Activated T-cell treated with anti-CD3 and anti-CD28 coated beads for 24 hours (primary cell): ENCODE results near the gene ADRB1.

Experiments
- DNase-seq: peaks from one replicate; pipeline ENCODE4 v3.0.0-alpha.2; 2020; ENCODE audit warnings: low read depth

Gene ADRB1

DNA sequence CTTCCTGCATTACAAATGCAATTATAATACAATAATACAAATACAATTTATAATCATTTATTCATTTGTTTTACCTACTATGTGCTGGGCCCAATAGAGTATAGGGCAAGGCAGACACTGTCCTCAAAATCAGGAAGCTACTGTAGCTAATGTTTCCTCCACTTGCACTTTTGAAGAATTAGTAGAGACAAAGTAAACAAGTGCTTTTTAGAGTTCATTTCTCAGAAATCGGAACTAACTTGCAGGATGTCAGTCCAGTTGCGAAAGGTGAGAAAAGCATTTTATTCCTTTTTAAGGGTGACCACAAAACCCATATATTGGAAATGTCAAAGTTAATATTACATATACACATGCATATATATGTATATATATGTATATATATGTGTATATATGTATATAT is 14.2 kb downstream of the ADRB1 start:
- DNase-seq: no peak

DNA sequence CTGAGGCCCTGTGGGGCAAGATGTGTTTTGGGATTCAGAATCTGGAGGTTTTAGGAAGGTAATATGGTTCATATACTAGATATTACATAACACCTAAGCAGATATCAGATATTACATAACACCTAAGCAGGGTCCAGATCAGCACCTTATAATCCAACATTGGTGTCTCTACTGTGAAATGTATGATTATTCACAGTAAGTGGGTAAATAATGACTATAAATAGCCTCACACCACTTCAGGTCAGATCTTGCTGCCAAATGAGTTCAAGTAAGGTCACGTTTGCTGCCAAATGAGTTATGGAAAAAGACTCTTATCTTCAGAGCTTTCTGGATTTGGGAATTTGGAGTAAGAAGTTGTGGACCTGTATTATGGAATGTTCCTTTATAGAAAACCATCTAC is 14.6 kb downstream of the ADRB1 start:
- DNase-seq: no peak

DNA sequence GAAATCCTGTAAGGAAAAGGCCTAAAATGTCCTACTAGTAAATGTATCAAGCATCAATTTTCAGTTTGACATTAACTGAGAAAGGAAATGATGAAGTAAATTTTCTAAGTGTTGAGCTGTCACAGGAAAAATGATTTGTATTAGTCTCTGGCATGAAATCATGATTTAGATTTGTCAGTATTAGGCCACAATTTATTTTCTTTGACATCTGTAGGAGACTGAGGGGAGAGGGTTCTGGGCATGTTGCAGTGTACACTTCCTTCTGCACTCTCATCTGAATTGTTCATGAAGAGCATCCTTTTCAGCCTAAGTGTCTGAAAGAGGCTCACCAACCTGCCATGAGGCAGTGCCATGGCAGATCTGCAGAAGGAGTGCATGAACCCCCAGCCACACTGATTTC is 15.9 kb downstream of the ADRB1 start:
- no peak for DNase-seq

DNA sequence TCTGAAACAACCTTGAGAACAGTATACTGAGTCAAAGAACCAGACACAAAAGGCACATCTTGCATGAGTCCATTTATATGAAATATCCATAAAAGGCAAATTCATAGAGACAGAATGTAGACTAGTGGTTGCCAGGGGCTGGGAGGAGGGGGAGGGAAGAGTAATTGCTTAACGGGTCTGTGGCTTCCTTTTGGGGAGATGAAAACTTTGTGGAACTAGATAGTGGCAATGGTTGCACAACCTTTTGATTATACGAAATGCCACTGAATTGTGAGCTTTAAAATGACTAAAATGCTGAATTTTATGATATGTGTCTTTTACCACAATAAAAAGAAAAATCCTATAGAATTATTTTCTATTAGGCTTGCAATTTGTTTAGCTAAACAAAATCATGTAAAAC is 16.8 kb downstream of the ADRB1 start:
- no peak for DNase-seq

DNA sequence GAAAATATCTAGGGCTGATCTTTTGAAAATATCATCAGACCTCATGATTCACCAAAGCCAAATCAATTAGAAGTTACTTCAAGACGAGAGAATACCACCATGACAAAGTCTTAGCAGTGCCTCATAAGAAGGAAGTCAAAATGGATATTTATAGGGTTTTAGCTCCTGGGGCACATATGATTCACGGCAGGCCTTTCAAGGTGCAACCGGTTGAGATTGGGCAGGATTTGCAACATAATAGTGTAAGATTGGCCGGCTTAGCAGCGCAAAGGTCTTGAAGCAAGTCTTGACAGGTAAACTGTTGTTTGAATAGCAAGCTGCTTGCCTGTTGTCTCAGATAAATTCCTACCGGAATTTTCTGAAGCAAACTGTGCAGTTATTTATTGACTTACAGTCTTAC is 17.5 kb downstream of the ADRB1 start:
- DNase-seq: no peak

DNA sequence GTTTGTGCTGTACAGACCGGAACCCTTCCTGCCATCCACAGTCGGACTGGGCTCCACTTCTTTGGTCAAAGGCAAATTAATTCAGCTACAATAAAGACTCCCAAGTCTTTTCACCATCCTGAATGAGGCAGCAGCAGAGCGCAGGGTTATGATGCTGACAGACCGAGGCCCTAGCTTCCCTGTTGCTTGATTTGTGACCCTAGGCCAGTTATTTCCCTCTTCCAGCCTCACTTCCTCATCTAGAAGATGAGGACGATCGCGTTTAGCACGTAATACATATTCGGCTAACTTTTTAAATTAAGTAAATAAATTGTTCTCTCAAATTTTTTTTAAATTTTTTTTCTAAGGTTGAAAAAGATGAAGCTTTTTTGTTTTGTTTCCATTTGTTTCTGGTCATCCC is 18.1 kb downstream of the ADRB1 start:
- DNase-seq: no peak

DNA sequence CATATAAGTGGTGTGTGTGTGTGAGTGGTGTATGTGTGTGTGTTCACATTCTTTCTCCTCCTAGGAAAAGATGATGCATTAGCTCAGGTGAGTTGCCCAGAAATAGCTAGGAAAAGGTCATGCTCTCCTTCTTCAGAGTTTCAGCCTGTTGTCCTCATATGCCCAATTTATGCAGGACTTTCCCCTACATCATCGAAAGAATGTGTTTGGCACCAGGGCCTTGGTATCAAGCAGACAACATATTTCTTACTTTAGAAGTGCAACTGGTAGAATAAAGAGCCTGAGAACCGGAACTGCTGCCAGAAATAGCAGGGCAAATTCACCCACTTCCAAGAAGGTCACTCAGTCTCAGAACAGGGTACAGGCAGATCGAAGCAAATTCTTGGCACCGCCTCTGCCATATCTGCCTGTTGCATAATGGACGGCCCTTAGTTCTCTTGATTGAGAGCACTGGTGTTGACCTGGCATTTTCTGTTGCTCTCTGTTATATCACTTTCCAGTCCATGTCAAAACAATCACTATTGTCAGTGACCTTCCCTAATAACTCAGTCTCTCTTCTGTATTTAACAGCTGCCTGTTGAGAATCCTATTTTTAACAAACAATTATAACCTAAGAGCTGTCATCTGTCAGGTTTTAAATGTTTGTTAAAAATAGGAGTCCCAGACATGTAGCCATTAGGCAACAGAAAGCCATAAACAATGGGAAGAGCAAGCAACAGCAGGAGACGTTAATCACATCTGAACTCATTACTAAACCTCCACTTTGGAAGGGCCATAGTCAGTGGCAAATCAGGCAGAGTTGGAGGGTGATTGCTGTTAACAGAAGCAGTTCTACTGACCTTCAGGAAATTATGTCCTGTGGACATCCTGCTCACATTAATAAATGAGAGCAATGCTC is 20.7 kb downstream of the ADRB1 start:
- no peak for DNase-seq

DNA sequence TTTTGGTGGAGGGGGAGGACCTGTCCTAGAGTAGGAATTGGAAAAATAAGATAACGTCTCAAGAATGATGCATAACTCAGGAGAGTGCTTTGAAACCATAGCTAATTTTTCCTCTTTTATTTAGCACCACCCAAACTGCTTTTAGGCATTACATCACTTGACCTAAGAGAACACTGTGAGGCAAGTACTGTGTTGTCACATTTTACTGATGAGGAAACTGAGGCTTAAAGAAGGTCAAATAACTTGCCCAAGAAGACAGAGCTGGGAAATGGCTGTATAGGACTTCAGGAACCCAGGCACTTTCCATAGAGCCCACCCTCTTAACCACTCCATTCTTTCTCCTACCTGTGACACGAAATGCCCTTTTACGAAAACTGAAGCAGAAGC is 21.4 kb downstream of the ADRB1 start:
- DNase-seq: no peak

DNA sequence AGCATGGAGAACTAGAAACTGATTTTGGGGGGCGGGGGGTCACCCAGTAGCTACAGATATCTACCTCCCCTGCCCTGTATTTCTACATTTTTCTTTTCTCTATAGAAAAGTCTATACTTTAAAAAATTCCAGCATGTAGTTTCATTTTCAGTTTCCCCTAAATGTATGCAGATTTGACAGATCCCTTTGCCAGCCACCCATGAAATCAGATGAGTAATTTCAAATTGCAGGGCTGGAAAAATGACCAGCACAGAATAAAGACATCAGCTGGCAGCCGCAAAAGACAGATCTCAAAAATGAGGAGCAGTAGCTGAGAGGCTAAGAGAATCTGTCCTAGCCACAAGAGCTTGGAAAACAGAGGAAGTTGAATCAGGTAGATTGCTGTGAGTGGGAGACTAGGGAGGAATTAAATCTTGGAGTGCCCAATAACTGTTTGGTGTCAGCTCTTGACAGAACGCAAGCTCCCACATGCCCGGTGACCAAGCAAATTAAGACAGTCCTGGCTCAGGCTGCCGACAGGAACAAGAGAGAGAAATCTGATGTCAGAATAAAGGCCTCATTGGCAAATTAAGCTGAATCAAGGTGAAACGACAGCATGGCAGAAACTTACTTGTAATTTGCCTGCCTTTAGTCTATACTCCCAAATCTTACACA is 24.5 kb downstream of the ADRB1 start:
- no peak for DNase-seq

DNA sequence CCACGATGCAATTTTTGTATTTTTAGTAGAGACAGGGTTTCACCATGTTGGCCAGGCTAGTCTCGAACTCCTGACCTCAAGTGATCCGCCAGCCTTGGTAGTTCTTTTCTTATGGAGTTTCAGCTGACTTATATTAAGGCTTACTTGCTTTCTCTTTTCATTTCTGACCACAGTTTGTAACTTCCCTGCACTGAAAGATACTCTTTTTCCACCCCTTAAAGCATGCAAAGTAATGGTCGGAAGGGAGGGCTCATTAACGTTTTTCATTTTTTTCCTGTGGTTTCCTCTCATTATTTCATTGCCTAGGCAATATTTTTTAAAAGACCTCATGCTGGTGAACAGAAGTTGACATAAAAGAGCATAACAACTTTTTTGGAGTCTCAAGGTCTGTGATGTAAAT is 27.0 kb downstream of the ADRB1 start:
- no peak for DNase-seq

DNA sequence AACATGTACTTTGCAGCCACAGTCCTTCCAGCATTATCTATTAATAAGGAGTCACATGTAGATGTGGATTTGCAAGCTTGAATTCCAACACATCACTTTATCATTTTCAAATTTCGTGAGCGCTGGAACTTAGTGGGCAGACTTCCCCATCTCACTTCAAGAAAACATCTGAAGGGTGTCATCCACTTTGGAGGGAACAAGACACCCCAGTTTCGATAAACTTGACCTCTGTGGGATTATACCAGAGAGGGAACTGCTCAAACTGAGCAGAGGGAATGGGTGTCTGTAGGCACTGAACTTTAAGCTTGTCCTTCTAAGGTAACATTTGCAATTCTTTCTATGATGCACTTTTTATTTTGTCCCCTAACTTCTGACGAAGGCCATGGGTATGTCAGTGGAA is 27.5 kb downstream of the ADRB1 start:
- DNase-seq: no peak

DNA sequence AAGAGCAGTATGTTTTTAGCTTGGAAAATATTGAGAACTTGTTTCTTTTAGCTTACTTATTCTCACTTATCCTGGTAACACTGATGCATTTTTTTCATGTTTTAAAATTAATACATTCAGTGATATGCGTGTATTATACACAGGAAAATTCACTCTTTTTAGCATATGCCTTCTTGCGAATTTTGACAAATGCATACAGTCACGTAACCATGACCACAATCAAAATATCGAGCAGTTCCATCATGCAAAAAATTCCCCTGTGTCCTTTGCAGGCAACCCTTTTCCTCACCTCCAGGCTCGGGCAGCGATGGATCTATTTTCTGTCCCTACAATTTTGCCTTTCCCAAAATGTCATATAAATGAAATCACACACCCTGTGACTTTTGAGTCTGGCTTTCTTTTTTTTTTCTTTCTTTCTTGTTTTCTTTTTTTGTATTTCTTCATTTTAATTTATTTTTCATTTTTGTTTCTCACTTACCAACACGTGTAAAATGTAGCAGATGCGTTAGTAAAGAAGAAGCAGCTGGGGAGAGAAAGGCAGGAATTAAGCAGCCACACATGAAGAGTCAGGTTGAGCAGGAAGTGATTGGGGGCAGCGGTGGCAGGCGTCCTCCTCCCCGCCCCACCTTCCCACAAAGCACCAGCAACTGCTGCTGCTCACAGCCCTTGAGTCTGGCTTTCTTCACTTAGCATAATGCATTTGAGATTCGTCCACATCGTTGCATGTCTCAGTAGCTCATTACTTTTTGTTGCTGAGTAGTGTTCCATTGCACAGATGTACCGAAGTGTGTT is 29.9 kb downstream of the ADRB1 start:
- no peak for DNase-seq

DNA sequence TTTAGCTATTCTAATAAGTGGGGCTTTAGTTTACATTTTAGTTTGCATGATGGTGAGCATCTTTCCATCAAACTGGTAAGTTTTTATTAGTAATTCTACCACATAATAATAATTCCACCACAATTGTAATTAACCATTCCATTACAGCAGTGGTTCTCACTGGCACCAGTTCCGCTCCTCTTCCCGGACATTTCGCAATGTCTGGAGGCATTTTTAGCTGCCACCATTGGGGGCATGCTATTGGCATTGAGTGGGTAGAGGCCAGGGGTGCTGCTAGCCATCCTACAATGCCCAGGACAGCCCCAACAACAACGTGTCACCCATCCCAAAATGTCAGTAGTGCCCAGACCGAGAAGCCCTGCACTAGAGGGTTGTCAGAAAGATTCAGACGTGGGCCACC is 31.4 kb downstream of the ADRB1 start:
- no peak for DNase-seq

DNA sequence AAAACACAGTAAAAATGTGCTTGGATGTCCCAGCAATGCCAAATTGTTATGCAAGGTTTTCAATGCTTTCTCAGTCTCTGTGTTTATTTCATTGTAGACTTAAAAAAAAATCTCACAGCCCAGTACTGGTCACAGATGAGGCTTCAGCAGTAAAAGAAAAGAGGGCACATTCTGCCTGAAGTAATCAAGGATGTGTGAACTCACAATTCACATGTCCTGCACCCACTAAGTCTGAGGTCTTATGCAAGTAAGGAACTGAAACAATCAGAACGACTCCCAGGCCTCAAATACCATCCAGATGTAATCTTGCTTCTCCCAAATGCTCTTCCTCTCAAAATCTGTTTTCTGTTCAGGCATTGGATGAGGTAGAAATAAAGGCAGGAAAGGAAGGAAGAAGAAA is 33.7 kb downstream of the ADRB1 start:
- no peak for DNase-seq

DNA sequence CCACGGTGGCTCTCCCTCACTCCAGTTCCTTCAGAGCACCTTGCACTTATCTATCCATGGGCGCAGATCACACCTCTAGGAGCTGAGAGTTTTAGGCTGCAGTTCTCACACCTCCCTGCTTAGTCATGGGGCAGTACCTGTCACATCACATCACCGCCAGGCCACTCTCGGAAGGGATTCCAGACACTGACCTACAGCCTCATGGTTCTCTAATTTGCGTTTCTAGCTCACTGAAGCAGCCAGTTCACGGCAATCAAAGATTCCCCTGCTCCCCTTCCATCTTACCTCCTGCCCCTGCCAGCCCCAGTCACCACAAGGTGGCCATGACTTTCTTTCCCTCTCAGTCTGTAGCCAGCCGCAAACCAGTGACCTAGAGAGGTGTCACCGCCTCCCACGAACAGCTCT is 34.2 kb downstream of the ADRB1 start:
- DNase-seq: no peak

DNA sequence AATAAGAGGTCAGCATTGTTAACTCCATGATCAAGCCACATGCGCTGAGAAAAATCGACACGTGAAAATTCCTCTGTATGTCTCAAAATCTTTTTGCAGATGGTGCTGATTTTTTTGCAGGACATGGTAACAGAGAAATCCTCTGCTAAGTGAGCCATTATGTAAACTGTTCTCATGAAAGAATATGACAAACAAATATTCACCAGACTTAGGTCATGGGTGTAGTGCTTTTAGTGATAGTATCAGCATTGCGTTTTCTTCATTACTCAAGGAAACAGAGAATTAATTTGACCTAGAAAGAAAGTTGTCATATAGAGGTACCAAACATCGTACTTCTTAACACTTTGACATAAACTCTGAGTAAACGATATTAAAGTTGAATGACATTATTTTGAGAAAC is 34.7 kb downstream of the ADRB1 start:
- DNase-seq: no peak

DNA sequence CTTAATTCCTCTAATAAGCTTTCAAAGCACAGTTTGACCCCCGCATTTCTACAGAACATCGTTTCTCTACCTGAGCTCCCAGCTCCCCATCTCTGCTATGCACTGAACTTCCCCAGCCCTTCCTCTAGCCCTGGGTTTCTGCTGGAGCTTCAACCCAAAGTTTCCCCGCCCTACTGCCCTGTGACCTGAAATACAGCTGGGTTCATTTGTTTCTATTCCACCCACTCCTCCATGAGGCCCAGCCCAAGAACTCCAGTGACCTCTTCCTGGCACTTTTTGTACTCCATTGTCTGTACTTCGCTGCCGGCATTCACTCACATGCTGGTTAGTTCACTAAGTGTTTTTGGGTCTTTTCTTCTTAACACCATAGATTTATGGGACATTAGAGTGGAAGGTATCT is 35.8 kb downstream of the ADRB1 start:
- DNase-seq: no peak

DNA sequence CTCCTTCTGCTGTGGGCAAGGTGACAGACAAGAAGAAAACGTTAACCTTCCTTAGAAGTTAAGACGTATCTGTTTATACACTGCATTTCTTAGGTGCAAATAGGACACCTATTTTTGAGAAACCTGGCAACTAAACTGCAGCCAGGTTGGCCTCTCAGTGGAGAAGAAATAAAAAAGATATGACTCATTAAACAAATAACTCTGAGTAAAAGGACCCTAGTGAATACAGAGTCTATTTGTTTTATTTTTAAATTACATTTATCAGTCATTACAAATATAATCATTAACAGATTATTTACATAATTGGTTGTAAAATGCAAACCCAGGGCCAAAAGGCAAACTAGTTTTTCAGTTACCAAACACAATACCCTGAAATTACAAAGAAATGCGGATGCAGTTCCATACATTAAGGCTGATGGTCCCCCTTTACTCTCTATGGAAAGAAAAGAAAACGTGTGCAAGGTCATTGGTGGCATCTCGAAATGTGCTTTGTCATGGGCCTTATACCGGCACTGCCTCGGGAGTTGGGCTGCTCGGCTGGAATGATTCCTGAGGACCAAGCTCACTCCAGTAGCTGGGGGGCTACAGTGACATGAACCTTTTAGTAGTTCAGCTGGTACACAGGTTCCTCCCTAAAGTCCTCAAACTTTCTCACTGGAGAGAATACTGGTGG is 38.4 kb downstream of the ADRB1 start:
- no peak for DNase-seq

DNA sequence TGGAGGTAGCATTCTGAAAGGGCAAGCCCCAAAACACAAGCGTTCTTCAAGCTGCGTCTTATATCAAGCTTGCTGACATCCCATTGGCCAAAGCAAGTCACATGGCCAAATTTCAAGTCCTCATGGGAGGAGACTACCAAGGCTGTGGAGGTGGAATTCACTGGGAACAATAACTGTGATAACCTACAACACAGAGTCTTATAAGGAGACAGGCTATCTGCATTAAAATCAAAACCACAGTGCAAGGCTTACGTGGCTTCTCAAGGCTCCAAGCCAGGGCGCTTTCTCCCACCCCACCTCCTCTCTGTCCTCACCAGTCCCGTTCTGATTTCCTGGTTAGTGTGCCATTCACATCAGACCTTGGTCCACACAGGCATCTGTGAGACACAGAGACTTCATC is 39.4 kb downstream of the ADRB1 start:
- DNase-seq: no peak

DNA sequence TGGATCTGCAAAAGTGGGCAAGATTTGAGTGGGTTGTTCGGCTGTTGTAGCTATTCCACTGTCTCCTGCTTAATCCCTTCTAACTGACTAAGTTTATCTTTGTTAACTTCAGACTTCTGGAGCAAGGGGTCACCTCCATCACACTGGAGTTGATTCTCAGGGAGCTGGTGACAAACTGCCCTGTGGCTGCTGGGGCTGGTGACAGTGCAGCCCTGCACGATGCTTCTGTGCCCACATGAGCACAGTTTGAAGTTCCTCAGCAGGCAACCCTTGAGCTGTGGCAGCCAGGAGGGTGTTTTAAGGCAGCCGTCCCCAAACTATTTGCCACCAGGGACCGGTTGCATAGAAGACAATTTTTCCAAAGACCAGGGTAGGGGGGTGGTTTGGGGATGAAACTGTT is 40.5 kb downstream of the ADRB1 start:
- DNase-seq: no peak

DNA sequence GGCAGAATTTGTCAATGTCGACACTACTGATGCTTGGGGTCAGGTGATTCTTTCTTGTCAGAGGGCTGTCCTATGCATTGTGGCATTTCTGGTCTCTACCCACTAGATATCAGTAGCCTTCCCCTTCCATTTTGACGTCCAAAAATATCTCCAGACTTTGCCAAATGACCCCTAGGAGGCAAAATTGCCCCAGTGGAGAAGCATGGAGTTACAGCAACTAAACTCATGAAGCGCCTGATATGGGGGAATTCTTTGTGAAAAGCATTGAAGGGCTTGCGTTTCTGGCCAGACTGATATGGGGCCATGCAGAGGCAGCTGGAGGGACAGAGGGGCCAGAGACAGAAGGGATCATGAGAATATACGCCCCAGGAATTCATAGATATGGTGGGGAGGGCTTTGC is 43.6 kb downstream of the ADRB1 start:
- DNase-seq: no peak

DNA sequence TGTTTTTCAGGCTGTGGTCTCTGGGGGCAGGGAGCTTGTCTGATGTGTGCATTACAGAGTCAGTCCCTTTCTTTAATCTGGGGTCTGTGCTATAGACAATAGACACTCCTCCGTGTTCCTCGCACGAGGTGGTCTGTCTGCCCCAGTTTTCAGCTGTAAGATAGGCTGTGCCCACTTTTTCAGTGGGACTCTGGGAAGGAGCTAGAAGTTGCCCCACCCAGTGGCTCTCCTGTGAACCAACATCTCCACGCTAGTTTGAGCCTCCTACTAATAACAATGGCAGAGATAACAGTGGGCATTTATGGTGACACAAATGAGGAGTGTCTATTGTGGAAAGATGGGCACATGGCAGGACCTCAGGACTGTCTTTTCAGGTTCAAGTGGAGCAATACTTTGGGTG is 44.0 kb downstream of the ADRB1 start:
- DNase-seq: no peak

DNA sequence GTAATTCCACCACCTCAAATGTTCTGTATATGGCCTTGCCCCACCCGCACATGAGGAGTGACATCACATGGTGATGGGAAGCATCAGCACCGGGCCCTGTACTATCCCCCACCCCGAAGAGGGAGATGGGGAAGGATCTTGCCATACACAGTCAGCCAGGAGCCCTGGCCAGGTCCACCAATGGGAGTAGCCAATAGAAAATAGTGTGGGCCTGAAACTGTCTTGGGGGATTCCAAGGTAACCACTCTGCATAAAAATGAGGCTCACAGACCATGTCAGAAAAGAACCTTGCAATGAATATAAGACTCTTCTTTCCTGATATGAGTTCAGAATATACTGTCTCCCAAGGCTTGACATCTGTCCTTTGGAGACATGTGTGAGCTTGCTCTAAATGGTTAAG is 51.1 kb downstream of the ADRB1 start:
- DNase-seq: no peak
